GDM1 (cell line): Measurements from ENCODE around the gene SPINK6.
A peak's percentile ranks its signal among the peaks of the same experiment; 100 is the strongest.

Experiments
- DNase-seq: peaks from one replicate; lab custom pipeline; 2025; lab: John Stamatoyannopoulos, UW

The SPINK6 gene, protein sequence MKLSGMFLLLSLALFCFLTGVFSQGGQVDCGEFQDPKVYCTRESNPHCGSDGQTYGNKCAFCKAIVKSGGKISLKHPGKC

DNA sequence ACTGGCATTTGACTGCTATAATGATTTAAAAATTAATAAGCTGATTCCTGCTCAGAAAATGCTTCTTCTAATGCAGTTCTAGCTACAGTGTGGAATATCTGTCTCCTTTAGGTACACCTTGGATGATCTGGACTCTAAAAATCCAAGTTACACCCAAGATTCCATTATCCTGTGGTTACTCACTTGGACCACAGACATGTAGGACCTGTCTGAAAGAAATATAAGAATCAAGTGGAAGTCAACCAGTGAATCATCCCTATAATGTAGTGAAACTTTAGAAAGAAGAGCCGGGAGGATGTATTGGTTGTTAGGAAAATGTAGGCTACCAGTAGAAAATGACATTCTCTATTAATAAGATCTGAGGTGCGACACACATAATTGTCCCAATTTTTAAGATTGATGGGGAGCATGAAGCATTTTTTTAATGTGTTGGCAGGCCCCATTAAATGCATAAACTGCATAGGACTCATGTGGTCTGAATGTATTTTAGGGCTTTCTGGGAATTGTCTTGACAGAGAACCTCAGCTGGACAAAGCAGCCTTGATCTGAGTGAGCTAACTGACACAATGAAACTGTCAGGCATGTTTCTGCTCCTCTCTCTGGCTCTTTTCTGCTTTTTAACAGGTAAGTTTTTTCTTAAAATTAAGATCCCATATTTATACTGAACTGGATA lies at the start of gene SPINK6:
Gene SPINK6, plus strand, starts transcription at position 512 of the 673 bp plus-strand sequence. Its CDS starts 55 bp downstream, at position 567.
- no peak for DNase-seq

DNA sequence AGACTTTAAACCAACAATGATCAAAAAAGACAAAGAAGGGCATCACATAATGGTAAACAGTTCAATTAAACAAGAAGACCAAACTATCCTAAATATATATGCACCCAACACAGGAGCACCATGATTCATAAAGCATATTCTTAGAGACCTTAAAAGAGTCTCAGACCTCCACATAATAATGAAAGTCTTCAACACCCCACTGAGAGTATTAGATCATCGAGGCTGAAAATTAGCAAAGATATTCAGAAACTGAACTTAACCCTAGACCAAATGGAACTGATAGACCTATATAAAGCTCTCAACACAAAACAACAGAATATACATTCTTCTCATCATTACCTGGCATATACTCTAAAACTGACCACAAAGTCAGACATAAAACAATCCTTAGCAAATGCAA lies 46.2 kb upstream of the SPINK6 start:
- DNase-seq = no peak

DNA sequence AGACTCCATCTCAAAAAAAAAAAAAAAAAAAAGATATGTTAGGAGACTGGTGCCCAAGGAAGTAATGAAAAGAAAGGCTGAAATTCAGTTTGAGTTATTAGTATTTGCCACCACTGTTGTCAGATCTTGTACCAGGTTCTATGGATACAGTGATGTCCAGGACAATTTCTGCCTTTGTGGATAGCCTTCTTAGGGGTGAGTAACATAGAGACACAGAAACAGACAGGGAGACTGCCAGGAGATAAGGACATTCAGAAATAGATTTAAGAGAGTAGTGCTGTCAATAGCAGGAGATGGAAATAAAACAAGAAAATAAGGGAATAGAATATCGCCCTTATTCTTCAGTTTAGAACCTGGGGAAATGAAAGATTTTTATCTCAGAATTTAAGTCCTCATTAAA lies 40.8 kb upstream of the SPINK6 start:
- no peak for DNase-seq

DNA sequence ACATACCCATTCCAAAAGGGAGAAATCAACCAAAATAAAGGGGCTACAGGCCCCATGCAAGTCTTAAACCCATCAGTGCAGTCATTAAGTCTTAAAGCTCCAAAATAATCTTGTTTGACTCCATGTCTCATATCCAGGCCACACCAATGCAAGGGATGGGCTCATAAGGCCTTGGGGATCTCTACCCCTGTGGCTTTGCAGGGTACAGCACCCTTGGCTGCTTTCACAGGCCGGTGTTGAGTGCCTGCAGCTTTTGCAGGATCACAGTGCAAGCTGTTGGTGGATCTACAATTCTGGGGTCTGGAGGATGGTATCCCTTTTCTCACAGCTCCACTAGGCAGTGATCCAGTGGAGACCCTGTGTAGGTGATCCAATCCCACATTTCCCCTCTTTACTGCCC lies 39.5 kb upstream of the SPINK6 start:
- no peak for DNase-seq

DNA sequence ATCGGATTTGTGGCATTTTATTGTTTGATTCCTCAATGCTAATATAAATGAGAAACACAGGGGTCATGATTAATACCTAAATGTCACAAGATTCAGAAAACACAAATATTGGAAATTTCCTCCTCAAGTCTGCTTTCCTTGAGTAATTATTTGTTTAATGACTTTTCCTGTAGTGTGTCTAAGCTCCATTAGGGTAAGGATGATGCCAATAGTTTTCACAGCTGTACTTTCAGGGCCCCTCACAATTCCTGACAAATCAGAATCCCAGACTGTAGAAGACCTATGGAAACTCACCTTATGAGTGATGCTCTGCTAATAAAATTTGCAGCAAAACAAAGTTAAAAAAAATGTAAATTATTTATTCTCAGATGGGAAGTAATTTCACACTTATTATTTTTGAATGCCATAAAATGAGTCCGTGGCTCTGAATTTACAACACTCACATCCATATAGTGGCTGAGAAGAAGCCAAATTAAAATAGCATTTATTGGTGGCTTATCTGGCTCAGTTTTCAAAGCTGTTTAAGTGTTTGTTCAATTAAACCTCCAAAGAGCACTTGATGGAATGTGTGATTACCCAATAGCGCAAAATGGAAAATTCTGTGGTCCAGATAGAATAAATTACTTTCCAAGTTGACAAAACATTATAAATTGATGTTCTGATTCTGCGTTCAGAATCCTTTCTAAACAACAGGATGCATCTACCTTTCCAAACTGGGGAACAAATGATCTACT lies 36.1 kb upstream of the SPINK6 start:
- no peak for DNase-seq

DNA sequence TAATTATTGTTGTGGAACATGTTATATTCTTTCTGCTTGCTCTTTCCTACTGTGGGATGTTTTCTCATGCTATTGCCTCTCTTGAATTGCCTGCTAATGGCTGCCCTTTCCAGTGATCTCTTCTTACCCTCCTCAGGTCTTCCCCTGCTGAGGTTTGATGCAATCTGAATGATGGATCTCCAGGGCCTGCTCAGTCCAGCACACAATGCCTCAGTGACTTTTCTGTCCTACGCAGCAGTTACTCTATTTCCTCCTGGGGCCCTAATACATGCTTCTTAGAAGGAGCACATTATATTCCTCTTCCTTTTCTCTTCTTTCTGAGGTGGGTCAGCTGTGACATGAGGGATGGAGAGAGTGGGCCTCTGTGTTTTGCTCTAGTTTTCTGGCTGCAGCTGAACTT lies 34.6 kb upstream of the SPINK6 start, which contains the start of gene SPINK14:
Gene SPINK14, plus strand, starts transcription at position 301 of the 400 bp plus-strand sequence. CDS start 1,187 bp downstream, outside the sequence.
- no peak for DNase-seq

DNA sequence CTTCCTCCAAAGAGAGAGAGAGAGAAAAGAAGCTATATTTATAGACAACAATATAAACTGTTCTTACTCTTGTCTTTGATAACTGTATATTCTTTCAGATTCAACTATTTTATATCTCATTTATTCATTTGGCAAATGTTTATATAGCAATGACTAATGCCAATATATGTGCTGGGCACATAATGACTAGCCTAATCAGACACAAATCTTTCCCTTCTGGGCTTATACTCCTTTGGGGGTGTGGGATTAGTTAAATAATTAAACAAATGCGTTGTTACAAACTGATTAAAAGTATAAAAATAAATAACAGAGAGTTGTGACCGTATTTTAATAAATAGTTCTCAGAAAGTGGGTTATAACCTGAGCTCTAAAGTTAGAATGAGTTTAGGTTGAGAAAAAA lies 30.5 kb upstream of the SPINK6 start:
- no peak for DNase-seq

DNA sequence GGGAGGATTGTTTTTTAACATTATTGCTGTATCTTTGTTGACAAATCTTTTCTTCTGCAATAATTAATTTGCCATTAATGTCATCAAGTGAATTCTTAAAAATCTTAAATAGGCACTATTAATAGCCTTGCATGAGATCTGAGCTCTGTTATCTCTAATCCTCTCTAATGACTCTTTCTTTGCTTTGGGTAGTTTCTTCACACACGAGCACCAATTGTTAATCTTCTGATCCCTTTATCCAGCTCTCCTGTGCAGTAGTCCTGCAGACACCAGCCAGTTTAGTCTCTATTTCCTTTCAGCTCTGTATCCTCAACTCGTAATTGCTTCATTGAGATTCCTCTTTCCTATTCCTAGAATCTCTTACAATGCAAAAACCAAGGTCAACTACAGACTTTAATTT lies 26.4 kb upstream of the SPINK6 start:
- DNase-seq = no peak

DNA sequence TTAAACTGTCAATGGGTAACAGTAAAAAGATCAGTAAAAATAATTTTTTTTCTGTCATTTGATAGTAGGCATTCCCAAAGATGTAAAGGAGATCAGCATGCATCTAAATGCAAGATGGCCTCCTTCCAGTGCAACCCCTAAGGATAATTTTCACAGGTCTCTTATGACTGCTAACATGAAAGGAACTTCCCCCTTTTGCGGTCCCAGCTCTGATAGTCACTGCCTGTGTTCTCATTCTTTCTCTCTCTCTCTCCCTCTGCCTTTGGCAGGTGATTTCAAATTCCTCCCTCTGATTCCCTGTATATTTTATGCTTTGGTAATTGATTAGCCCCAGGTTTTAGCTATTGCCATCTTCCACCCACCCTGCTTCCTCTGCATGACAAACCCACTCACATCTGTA lies 25.6 kb upstream of the SPINK6 start:
- no peak for DNase-seq

DNA sequence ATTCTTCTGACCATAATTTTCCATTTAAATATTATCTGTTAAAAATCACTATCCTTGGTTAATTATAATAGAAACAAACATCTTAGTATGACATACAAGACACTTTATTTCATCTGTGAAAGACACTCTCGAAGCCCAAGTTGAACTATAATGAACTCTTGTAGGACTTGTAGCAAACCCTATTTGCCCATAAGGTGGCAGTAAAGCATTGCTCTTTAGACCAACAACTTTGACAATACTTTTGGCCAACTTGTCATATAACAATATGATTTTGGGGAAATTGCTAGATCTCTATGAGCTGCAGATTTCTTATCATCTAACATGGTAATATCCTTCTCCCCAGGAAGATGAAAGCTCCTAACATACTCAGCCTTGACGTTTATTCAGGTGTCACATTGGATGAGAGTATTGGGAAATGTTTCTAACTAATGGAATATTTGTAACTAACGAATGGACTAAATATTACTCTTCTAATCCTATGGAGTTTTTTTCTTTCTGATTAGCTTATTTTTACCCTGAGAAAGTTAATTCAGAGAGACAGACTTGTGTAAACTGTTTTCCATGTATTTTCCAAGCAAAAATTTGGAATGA lies 23.5 kb upstream of the SPINK6 start:
- peak; percentile 25 for DNase-seq

DNA sequence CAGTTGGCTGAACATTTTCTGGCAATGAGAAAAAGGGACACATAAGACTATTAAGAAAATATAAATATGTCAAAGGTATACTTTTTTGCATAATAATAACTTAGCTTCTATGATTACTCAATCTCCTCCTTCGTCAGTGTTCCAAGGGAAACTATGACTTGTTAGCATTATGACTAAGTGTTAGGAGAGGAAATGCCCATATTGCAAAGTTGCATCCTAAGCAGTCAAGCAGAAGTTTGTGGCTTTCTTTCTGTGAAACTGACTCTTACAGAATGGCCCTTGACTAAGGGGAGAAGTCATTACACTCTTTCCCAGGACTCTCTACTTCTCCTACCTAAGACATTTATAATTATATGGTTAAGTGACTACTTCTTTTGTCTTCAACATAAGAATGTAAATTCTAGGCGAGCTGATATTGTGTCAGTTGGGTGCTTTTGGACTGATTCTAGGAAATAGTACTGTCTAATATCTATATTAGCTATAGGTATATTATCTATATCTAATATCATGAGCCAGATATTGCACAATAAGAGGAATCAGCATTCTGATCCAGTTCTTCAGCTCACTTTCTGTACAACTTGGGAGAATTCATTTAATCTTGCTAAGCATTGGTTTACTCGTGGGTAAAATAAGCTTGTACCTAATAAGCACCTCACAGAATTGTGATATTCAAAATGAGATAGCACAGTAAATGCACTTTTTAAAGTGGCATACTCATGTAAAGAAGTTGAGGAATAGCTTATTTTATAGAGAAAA lies 16.4 kb upstream of the SPINK6 start:
- DNase-seq = peak; percentile 7

DNA sequence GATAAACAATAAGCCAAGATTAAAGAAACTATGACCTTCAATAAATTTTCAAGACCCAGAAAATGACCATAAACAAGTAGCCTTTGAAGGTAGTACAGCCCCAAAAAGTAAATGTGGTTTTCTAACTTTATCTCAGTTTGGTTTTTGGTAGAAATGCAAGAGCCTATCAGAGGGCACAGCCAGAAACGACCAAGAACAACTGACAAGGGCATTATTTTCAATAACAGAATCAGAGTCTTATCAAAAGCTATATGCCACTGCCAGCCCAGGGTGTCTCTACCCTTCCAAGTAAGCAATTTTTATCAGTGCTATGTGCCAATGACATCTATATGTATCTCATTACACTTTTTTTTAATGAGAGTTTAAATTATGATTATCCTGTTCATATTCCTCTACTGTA lies 11.8 kb upstream of the SPINK6 start:
- no peak for DNase-seq

DNA sequence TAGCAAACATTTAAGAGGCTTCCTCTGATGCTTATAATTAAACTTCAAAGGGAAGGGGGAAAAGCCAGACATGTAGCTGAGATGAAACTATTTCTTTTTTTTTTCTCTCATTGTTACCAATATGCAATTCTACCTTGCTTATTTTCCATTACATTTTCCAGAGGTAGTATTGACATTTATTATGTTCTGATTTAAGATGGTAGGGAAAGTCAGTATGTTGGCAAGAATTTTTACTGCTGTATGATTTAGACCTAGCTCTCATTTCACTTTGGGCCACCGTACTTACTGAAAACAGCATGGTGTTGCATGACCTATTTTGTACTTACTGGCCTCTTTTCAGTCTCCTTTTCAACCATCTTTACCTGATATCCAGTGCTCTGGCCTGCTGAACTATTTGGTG lies 9.6 kb upstream of the SPINK6 start:
- no peak for DNase-seq

DNA sequence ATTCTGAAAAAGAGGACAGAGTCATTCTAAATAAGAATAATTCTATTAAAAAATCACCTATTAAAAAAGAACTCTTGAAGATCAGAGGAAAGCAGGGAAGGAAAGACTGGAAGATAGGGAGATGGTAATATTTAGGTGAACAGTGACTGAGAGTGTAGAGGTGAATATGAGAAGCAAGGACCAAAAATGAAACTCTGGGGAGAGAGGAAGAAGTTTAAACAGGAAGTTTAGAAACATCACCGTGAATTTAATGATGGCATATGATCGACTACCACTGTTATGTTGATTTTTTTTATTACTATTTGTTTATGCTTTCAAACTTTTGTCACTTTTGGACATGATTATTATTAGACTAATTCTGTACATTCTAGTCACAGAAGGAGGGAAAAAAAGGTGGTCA lies 1.7 kb upstream of the SPINK6 start:
- DNase-seq = no peak

DNA sequence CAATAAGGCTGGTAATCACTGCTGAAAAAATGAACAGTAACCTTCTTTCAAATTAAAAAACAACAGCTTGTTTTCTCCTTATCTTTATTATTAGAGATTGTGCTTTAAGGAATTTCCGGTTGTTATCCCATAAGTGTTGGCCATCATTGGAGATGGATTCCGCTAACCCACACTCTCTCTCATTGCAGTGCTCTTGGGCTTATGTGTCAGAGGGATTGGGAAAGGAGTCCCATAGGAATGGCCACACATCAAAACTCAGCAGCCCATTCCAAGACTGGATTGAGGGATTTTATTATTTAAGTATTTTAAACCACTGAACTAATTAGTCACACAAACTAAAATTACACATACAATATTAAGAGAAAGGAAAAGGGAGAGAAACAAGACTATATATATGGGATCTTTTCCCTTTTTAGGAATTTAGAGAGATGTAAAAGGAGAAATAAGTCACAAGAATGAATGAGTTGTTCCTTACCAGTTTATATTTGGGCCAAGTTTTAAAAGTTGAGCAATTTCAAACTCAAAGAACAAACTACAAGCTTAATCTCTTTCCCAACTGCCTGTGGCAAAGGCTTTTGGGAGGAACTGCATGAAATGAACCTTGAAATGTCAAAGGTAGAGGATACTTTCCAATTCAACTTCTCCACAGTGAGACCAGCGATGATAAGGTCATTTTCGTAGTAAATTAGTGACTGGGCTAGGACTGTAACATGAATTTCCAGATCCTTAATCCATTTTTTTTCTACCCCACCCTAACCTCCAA lies 2.4 kb downstream of the SPINK6 start:
- DNase-seq = no peak

DNA sequence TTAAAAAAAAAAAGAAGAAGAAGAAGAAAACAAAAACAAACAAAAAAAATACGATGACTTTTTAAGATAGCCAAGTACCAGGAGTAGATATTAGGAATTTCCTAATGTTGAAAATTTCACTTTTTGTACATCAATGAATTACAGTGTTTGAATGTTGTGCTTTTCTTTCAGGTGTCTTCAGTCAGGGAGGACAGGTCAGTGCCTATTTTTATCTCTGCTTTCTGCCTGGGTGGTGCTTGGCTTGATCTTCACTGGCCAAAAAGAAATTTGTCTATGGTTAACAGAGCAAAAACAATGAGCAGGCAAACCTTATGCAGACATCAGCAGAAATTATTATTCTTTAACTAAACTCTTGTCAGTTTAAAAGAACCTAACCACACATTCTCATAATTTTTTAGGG lies 3.0 kb downstream of the SPINK6 start:
- no peak for DNase-seq

DNA sequence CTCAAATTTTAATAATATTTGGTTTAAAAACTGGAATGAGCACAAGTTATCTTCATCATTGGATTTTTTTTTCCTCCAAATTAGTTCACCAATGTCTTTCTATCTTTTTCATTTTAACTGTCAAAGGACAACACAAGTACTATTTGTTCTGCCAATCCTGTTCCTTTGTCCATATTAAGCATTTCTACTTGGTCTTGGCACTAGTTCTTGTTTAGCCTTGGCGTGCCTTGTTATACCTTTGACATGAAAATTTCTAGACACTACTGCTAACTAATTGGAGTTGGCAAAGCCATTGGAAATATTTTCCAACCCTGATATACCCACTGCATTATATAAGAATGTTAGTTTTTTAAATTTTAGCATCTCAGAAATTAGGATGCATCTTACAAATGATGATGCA lies 3.8 kb downstream of the SPINK6 start:
- DNase-seq = no peak

DNA sequence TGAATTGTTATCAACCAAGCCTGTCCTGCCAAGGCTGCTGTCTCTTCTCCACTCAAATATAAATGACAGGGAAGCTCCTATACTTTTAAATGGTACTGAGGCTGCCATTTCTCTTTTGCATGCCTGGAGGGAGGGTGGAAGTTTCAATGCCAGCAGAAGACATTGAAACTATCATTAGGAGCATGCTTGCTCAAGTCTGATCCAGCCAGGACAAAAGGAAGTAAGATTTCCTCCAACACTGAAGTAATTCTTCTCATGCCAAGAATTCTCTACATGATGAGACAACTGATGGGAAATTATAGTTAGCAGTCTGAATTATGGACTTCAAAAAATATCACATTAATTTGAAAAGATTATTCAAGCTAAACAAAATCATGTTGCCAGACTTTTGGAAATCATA lies 5.4 kb downstream of the SPINK6 start:
- DNase-seq = no peak

DNA sequence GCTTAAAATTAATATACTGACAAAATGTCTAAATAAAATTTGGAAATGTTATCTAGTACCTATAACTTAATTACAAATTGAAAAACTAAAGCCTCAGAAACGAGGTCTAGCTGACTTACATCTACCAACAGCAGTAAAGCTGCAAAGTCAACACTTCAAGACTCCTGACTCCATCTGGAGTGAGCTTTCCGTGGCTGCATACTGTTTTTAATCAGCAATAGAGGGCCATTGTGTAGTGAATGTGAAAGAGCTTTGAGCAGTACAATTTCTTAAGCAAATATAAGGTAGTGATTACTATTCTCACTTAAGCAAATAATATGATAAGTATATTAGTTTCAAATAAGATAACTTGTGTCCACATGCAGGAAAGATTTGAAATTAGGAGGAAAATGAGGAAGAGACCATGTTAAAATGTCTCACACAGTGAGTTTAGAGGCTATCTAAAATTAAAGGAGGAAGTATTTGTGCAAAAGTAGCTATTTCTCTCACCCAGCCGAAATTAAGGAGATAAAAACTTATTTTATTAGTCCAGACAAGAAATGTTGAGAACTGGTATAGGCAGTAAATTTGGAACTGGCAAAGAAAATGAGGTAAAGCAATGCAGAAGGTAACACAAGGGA lies 6.4 kb downstream of the SPINK6 start:
- no peak for DNase-seq

DNA sequence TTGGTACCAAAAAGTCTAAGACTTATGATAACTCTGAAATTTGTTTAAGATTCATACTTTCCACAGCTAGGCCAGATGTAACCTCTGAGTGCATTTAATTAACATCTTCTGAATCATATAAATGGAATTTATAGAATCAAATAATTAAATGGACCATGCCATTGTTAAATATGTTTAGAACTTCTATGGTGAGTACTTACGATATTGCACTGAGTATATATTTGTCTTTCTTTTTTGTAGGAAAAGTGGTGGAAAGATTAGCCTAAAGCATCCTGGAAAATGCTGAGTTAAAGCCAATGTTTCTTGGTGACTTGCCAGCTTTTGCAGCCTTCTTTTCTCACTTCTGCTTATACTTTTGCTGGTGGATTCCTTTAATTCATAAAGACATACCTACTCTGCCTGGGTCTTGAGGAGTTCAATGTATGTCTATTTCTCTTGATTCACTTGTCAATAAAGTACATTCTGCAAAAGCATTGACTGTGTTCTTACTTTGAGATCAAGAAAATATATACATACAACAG lies 11.9 kb downstream of the SPINK6 start:
- no peak for DNase-seq

DNA sequence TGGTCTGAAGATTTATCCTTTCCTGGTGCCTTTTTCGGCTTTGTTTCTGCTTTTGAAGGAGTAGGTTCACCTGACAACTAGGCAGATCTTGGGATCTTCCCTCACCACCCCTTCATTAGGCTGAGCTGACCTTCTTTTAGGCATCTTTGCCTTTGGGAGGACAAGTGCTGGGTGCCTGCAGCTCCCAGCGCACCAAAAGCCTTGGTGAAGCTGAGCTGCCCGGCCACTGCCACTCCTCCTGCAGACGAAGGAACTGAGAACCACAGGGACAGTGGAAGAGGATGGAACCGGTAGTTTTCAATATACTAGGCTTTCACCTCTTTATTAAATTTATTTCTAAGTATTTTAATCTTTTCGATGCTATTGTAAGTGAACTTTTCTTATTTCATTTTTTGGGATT lies 18.7 kb downstream of the SPINK6 start:
- DNase-seq = no peak
